DOHH2 (cell line): Measurements from ENCODE around the gene TUBB3.

Experiments
- EZH2phosphoT487 ChIP-seq: fragments of 200-600 bp; sonication (generic); IDR thresholded peaks from 2 replicates; pipeline ENCODE4 v1.6.1; 2017; ENCODE audit warnings: borderline replicate concordance, mild to moderate bottlenecking, antibody characterized with exemption, low read length, moderate library complexity, mixed read lengths
- TF ChIP-seq, protein P1 (sequence below): fragments of 200-600 bp; sonication (generic); IDR thresholded peaks from one replicate; pipeline ENCODE4 v1.5.1; 2014; ENCODE audit warnings: antibody characterized with exemption, mild to moderate bottlenecking, low read depth, low read length; ENCODE audit not compliant: poor library complexity, severe bottlenecking

DNA sequence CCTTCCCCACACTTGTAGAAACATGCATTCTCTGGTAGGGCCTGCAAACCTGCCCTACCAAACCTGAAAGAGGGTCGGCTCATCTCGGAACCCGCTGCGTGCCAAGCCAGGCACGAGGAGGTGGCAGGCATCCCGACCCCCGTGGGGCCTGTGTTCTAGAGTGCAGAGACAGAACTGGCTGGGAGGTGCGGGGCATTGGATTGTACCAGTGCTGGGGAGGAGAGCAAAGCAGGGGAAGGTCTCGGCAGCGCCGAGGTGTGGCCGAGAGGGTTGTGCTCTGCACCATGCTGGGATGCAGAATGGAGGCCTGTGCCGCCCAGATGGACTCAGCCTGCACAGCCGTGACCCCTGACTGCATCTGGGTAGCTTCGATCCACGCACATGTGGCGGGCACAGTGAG is 22.3 kb upstream of the TUBB3 start:
- TF ChIP-seq, protein P1, sequence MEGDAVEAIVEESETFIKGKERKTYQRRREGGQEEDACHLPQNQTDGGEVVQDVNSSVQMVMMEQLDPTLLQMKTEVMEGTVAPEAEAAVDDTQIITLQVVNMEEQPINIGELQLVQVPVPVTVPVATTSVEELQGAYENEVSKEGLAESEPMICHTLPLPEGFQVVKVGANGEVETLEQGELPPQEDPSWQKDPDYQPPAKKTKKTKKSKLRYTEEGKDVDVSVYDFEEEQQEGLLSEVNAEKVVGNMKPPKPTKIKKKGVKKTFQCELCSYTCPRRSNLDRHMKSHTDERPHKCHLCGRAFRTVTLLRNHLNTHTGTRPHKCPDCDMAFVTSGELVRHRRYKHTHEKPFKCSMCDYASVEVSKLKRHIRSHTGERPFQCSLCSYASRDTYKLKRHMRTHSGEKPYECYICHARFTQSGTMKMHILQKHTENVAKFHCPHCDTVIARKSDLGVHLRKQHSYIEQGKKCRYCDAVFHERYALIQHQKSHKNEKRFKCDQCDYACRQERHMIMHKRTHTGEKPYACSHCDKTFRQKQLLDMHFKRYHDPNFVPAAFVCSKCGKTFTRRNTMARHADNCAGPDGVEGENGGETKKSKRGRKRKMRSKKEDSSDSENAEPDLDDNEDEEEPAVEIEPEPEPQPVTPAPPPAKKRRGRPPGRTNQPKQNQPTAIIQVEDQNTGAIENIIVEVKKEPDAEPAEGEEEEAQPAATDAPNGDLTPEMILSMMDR: no peak
- no peak for TF ChIP-seq EZH2phosphoT487
